CD4-positive, alpha-beta memory T cell (primary cell): ENCODE data around the gene FXYD5. TPM values are rescaled to one million over a fixed set of nuclear protein-coding genes. Genes with fewer than 3 reads are reported as not detected.

ENCODE experiments used
- CTCF ChIA-PET: fragments of 350-600 bp; sonication (Branson Sonifier 250); formaldehyde crosslinking; loops from one replicate; lab custom pipeline; 2021; ENCODE audit warnings: inconsistent platforms; ENCODE audit not compliant: partially characterized antibody; lab: Charles Lee
- POLR2A ChIA-PET: fragments of 350-600 bp; sonication (Branson Sonifier 250); formaldehyde crosslinking; loops from one replicate; lab custom pipeline; 2021; ENCODE audit not compliant: partially characterized antibody; lab: Charles Lee
- DNase-seq, 5 donors: peaks; one replicate each; pipeline versions ENCODE4 v3.0.0 to v3.0.0-alpha.2; 2020 to 2022; ENCODE audit warnings: mixed read lengths in 1 of 5
- H3K27ac ChIP-seq: one replicate; pipeline ENCODE4 v1.7.0; 2013; ENCODE audit warnings: low read depth, low read length
- H3K27me3 ChIP-seq: 2 replicates; pipeline ENCODE4 v1.7.0; 2013; ENCODE audit warnings: mild to moderate bottlenecking, low read length, moderate library complexity; ENCODE audit not compliant: insufficient read depth
- H3K36me3 ChIP-seq: 2 replicates; pipeline ENCODE4 v1.7.0; 2013; ENCODE audit warnings: mild to moderate bottlenecking, low read length, moderate library complexity; ENCODE audit not compliant: insufficient read depth
- H3K4me1 ChIP-seq: 2 replicates; pipeline ENCODE4 v1.7.0; 2013; ENCODE audit warnings: mild to moderate bottlenecking, low read length, moderate library complexity; ENCODE audit not compliant: insufficient read depth
- H3K4me3 ChIP-seq, 2 donors: one replicate each; pipeline ENCODE4 v1.7.0; 2013; ENCODE audit warnings: low read length in 2 of 2, mild to moderate bottlenecking in 1 of 2
- H3K9me3 ChIP-seq, 2 donors: one replicate each; pipeline ENCODE4 v1.7.0; 2013; ENCODE audit warnings: low read length in 2 of 2, control low read depth in 1 of 2; ENCODE audit not compliant: control insufficient read depth in 1 of 2
- H3K27ac Mint-ChIP-seq, 7 donors: one replicate each; pipeline ENCODE4 v1.8.0; 2020 to 2021; ENCODE audit warnings: mixed read lengths in 7 of 7, mild to moderate bottlenecking in 6 of 7, inconsistent platforms in 3 of 7, moderate library complexity in 3 of 7
- H3K27me3 Mint-ChIP-seq, 2 donors: one replicate each; pipeline ENCODE4 v1.8.0; 2020 to 2021; ENCODE audit warnings: mixed read lengths in 2 of 2
- H3K36me3 Mint-ChIP-seq, 2 donors: one replicate each; pipeline ENCODE4 v1.8.0; 2020 to 2021; ENCODE audit warnings: mixed read lengths in 2 of 2, inconsistent platforms in 1 of 2, mild to moderate bottlenecking in 1 of 2
- H3K4me1 Mint-ChIP-seq, 4 donors: one replicate each; pipeline ENCODE4 v1.8.0; 2020 to 2021; ENCODE audit warnings: mixed read lengths in 4 of 4, mild to moderate bottlenecking in 1 of 4
- H3K4me3 Mint-ChIP-seq, 8 donors: one replicate each; pipeline ENCODE4 v1.8.0; 2020 to 2021; ENCODE audit warnings: mixed read lengths in 8 of 8, mild to moderate bottlenecking in 7 of 8, moderate library complexity in 6 of 8, inconsistent platforms in 3 of 8
- H3K9me3 Mint-ChIP-seq, 8 donors: one replicate each; pipeline ENCODE4 v1.8.0; 2020 to 2021; ENCODE audit warnings: mixed read lengths in 8 of 8, mild to moderate bottlenecking in 5 of 8, inconsistent platforms in 3 of 8, moderate library complexity in 1 of 8
- intact Hi-C: fragments of 100-400 bp; cut with micrococcal nuclease; formaldehyde crosslinking; loops from one replicate; pipeline ENCODE4 v1.15.1; 2023
- polyA plus RNA-seq, 2 donors: library from polyadenylated mRNA; unstranded; fragments of 300-500 nt; fragmentation: Illumina TruSeq; gene quantifications; one replicate each; pipeline ENCODE4 v1.2.3, GENCODE V29; 2021
- total RNA-seq, 2 experiments: library from RNA; stranded (reverse); gene quantifications; one replicate each; pipeline ENCODE4 v1.2.3, GENCODE V29; 2021

The FXYD5 gene
- total and polyA plus RNA-seq, 4 experiments from 2014 or later = 452 to 833 (median 479) TPM

- no peaks in the 10 kb centered on the region for H3K36me3 Mint-ChIP-seq
- peak overlapping the region; percentile 93 to 100 (median 99) for H3K27ac Mint-ChIP-seq
- peak overlapping the region; percentile 33 to 85 (median 69) for H3K4me3 Mint-ChIP-seq
- Histone ChIP-seq H3K27ac (peak overlapping the region; percentile 75), H3K9me3 (peaks cover 0 to 4% of the 10 kb centered on the region in 2 donors), H3K4me3 (peak overlapping the region in 1 of 2 donors; percentile 21), H3K27me3 (no peaks in the 10 kb centered on the region), H3K4me1 (peaks cover 85% of the 10 kb centered on the region), H3K36me3 (no peaks in the 10 kb centered on the region)
- peaks cover 55 to 88% (median 66%) of the 10 kb centered on the region in 4 donors for H3K4me1 Mint-ChIP-seq
- DNase-seq = peak; percentile 80 to 90 (median 83)
- CTCF ChIA-PET = interaction anchor here (1.3 to 2.9 kb wide), 5 partner anchors 10 to 53 kb away, joined by 3 to 10 read pairs (median 6); partner anchors contain the start of gene FXYD5
- H3K27me3 Mint-ChIP-seq = no peaks in the 10 kb centered on the region
- intact Hi-C loops = loop anchor here (1.0 to 5.0 kb wide), 2 partner anchors 8 to 34 kb away; no protein-coding TSS in a partner anchor
- POLR2A ChIA-PET = interaction anchor here (0.6 to 2.9 kb wide), 25 partner anchors 8 to 210 kb away, joined by 3 to 27 read pairs (median 7); partner anchors contain the start of genes FXYD5, FXYD7 and USF2
- H3K9me3 Mint-ChIP-seq = peaks cover 0 to 8% (median 2%) of the 10 kb centered on the region in 8 donors
Observed at GRCh38 chr19:35206379-35206778, 51.8 kb downstream of the FXYD5 start.

- Mint-ChIP-seq H3K9me3 (peaks cover 0 to 8% (median 2%) of the 10 kb centered on the region in 8 donors), H3K36me3 (peaks cover 0 to 4% of the 10 kb centered on the region in 2 donors), H3K27ac (peak overlapping the region; percentile 93 to 100 (median 99)), H3K4me3 (peak overlapping the region; percentile 33 to 85 (median 69)), H3K4me1 (peaks cover 57 to 88% (median 68%) of the 10 kb centered on the region in 4 donors), H3K27me3 (no peaks in the 10 kb centered on the region)
- H3K9me3 ChIP-seq = peaks cover 0 to 4% of the 10 kb centered on the region in 2 donors
- CTCF ChIA-PET = interaction anchor here (1.3 to 2.9 kb wide), 5 partner anchors 9 to 53 kb away, joined by 3 to 10 read pairs (median 6); partner anchors contain the start of gene FXYD5
- no peaks in the 10 kb centered on the region for H3K27me3 ChIP-seq
- no peak for DNase-seq
- peaks cover 90% of the 10 kb centered on the region for H3K4me1 ChIP-seq
- H3K27ac ChIP-seq = peak overlapping the region; percentile 75
- peak overlapping the region in 1 of 2 donors; percentile 21 for H3K4me3 ChIP-seq
- POLR2A ChIA-PET = interaction anchor here (0.6 to 2.9 kb wide), 22 partner anchors 10 to 210 kb away, joined by 3 to 27 read pairs (median 7); partner anchors contain the start of genes FXYD5, FXYD7 and USF2
- no peaks in the 10 kb centered on the region for H3K36me3 ChIP-seq
- intact Hi-C loops = loop anchor here (1.0 to 5.0 kb wide), 2 partner anchors 7 to 35 kb away; no protein-coding TSS in a partner anchor
Observed at GRCh38 chr19:35206855-35207254, 52.3 kb downstream of the FXYD5 start.

- H3K4me3 ChIP-seq = no peak overlapping the region
- no peaks in the 10 kb centered on the region for H3K27me3 Mint-ChIP-seq
- peaks cover 0 to 7% of the 10 kb centered on the region in 2 donors for H3K36me3 Mint-ChIP-seq
- peak overlapping the region; percentile 75 for H3K27ac ChIP-seq
- H3K27me3 ChIP-seq = no peaks in the 10 kb centered on the region
- H3K9me3 Mint-ChIP-seq = peaks cover 0 to 8% (median 2%) of the 10 kb centered on the region in 8 donors
- H3K9me3 ChIP-seq = peaks cover 0 to 4% of the 10 kb centered on the region in 2 donors
- H3K4me1 Mint-ChIP-seq = peaks cover 62 to 91% (median 74%) of the 10 kb centered on the region in 4 donors
- CTCF ChIA-PET = interaction anchor here (1.7 to 2.9 kb wide), 2 partner anchors 41 to 54 kb away, joined by 4 to 10 read pairs; partner anchors contain the start of gene FXYD5
- POLR2A ChIA-PET = interaction anchor here (1.1 to 2.9 kb wide), 13 partner anchors 9 to 65 kb away, joined by 3 to 27 read pairs (median 11); partner anchors contain the start of genes FXYD5, FXYD7 and USF2
- peaks cover 96% of the 10 kb centered on the region for H3K4me1 ChIP-seq
- H3K27ac Mint-ChIP-seq = peak overlapping the region; percentile 93 to 100 (median 99)
- DNase-seq = peak; percentile 45 to 85 (median 58)
- intact Hi-C loops = loop anchor here (5.0 kb wide), 1 partner anchor 35 kb away; no protein-coding TSS in a partner anchor
- H3K4me3 Mint-ChIP-seq = peak overlapping the region in 6 of 8 donors; percentile 44 to 85 (median 70)
- no peaks in the 10 kb centered on the region for H3K36me3 ChIP-seq
Observed at GRCh38 chr19:35207391-35207871, 52.9 kb downstream of the FXYD5 start.

GRCh38 chr19:35208121-35208520 lies 53.6 kb downstream of the FXYD5 start:
- DNase-seq = no peak
- Histone ChIP-seq H3K9me3 (peaks cover 0 to 4% of the 10 kb centered on the region in 2 donors), H3K27ac (peak overlapping the region; percentile 75), H3K36me3 (no peaks in the 10 kb centered on the region), H3K4me3 (no peak overlapping the region), H3K27me3 (no peaks in the 10 kb centered on the region), H3K4me1 (peaks cover 96% of the 10 kb centered on the region)
- peak overlapping the region; percentile 93 to 100 (median 99) for H3K27ac Mint-ChIP-seq
- CTCF ChIA-PET = interaction anchor here (2.9 kb wide), 1 partner anchor 54 kb away, joined by 10 read pairs; the partner anchor contains the start of gene FXYD5
- H3K27me3 Mint-ChIP-seq = no peaks in the 10 kb centered on the region
- peaks cover 0 to 7% of the 10 kb centered on the region in 2 donors for H3K36me3 Mint-ChIP-seq
- H3K9me3 Mint-ChIP-seq = peaks cover 0 to 8% (median 2%) of the 10 kb centered on the region in 8 donors
- POLR2A ChIA-PET = interaction anchor here (1.2 to 2.9 kb wide), 6 partner anchors 9 to 65 kb away, joined by 3 to 27 read pairs (median 12); partner anchors contain the start of genes FXYD7 and USF2
- peaks cover 58 to 89% (median 72%) of the 10 kb centered on the region in 4 donors for H3K4me1 Mint-ChIP-seq
- intact Hi-C loops = loop anchor here (5.0 kb wide), 1 partner anchor 36 kb away; no protein-coding TSS in a partner anchor
- H3K4me3 Mint-ChIP-seq = peak overlapping the region in 5 of 8 donors; percentile 17 to 85 (median 58)

GRCh38 chr19:35209646-35210045 lies 55.1 kb downstream of the FXYD5 start:
- Mint-ChIP-seq H3K4me3 (peak overlapping the region in 3 of 8 donors; percentile 11 to 61 (median 45)), H3K9me3 (peaks cover 0 to 8% (median 2%) of the 10 kb centered on the region in 8 donors), H3K27ac (peak overlapping the region; percentile 92 to 100 (median 99)), H3K36me3 (peaks cover 0 to 10% of the 10 kb centered on the region in 2 donors), H3K27me3 (no peaks in the 10 kb centered on the region), H3K4me1 (peaks cover 60 to 89% (median 73%) of the 10 kb centered on the region in 4 donors)
- no peak for DNase-seq
- peaks cover 0 to 4% of the 10 kb centered on the region in 2 donors for H3K9me3 ChIP-seq
- intact Hi-C loops = loop anchor here (2.0 to 10.0 kb wide), 6 partner anchors 15 to 693 kb away; partner anchors contain the start of genes HCST, NFKBID and USF2
- H3K27ac ChIP-seq = peak overlapping the region; percentile 36
- POLR2A ChIA-PET = interaction anchor here (7.3 to 8.8 kb wide), 2 partner anchors 30 to 39 kb away, joined by 105 to 217 read pairs; no protein-coding TSS in a partner anchor
- no peaks in the 10 kb centered on the region for H3K27me3 ChIP-seq
- CTCF ChIA-PET = no interaction called here
- peaks cover 96% of the 10 kb centered on the region for H3K4me1 ChIP-seq
- no peaks in the 10 kb centered on the region for H3K36me3 ChIP-seq
- H3K4me3 ChIP-seq = no peak overlapping the region

- Mint-ChIP-seq H3K9me3 (peaks cover 0 to 8% (median 2%) of the 10 kb centered on the region in 8 donors), H3K27ac (peak overlapping the region; percentile 98 to 100 (median 100)), H3K4me1 (peaks cover 54 to 89% (median 70%) of the 10 kb centered on the region in 4 donors), H3K36me3 (peaks cover 0 to 10% of the 10 kb centered on the region in 2 donors), H3K27me3 (no peaks in the 10 kb centered on the region), H3K4me3 (peak overlapping the region; percentile 65 to 92 (median 84))
- ChIA-PET CTCF (interaction anchor here (1.5 to 3.2 kb wide), 6 partner anchors 24 to 70 kb away, joined by 3 to 25 read pairs (median 8); partner anchors contain the start of gene FXYD5), POLR2A (interaction anchor here (0.8 to 8.8 kb wide), 26 partner anchors 8 to 251 kb away, joined by 3 to 217 read pairs (median 8); partner anchors contain the start of genes FXYD5, FXYD7 and USF2)
- H3K36me3 ChIP-seq = no peaks in the 10 kb centered on the region
- H3K9me3 ChIP-seq = peaks cover 0 to 4% of the 10 kb centered on the region in 2 donors
- H3K27ac ChIP-seq = peak overlapping the region; percentile 98
- H3K4me3 ChIP-seq = peak overlapping the region in 1 of 2 donors; percentile 41
- peaks cover 96% of the 10 kb centered on the region for H3K4me1 ChIP-seq
- intact Hi-C loops = loop anchor here (1.0 to 10.0 kb wide), 7 partner anchors 17 to 691 kb away; partner anchors contain the start of genes FXYD5, HCST, NFKBID and USF2
- H3K27me3 ChIP-seq = no peaks in the 10 kb centered on the region
- DNase-seq = peak; percentile 91 to 96 (median 93)
Observed at GRCh38 chr19:35211545-35212230, 57.2 kb downstream of the FXYD5 start.
